ENCODE measurements around the gene C10orf90. TPM values are rescaled to one million over a fixed set of nuclear protein-coding genes. Genes with fewer than 3 reads are reported as not detected.

The C10orf90 gene
- total and polyA plus RNA-seq, 4 donors = not detected

GRCh38 chr10:126430512-126430911, 240.0 kb downstream of the C10orf90 start:
- DNase-seq (no peak), ATAC-seq (ENCODE audit: insufficient read depth, low FRiP score) (no peak)
- WGBS, 2 donors = 82 to 91% methylated on average over 2 of the region's 2 CpGs
- H3K9ac ChIP-seq (ENCODE audit: insufficient read depth in 1 of 2, low read length in 2 of 2) = no peak overlapping the region
- H3K36me3 ChIP-seq (ENCODE audit: control insufficient read depth in 4 of 4, insufficient read depth in 4 of 4, low read length in 4 of 4) = no peaks in the 10 kb centered on the region
- no peak overlapping the region for H3K4me3 ChIP-seq
- no peaks in the 10 kb centered on the region for H3K9me3 ChIP-seq (ENCODE audit: control insufficient read depth in 4 of 4, insufficient read depth in 3 of 4, low read length in 3 of 4)
- H3K27me3 ChIP-seq (ENCODE audit: control insufficient read depth in 3 of 3, insufficient read depth in 3 of 3, low read length in 2 of 3) = peaks cover 0 to 2% (median 0%) of the 10 kb centered on the region in 3 donors
- no peak overlapping the region for H3K27ac ChIP-seq (ENCODE audit: low read depth in 1 of 2, low read length in 1 of 2)
- TF ChIP-seq CTCF (IDR thresholded peaks at IDR 0.05; ENCODE audit: control extremely low read depth, extremely low read depth) = no peak
- no peaks in the 10 kb centered on the region for H3K4me1 ChIP-seq (ENCODE audit: control insufficient read depth in 5 of 5, insufficient read depth in 5 of 5, low read length in 5 of 5)

- Histone ChIP-seq H3K36me3 (ENCODE audit: control insufficient read depth in 4 of 4, insufficient read depth in 4 of 4, low read length in 4 of 4) (no peaks in the 10 kb centered on the region), H3K9me3 (ENCODE audit: control insufficient read depth in 4 of 4, insufficient read depth in 3 of 4, low read length in 3 of 4) (peaks cover 0 to 4% (median 0%) of the 10 kb centered on the region in 4 donors), H3K27ac (ENCODE audit: low read depth in 1 of 2, low read length in 1 of 2) (no peak overlapping the region), H3K4me1 (ENCODE audit: control insufficient read depth in 5 of 5, insufficient read depth in 5 of 5, low read length in 5 of 5) (no peaks in the 10 kb centered on the region), H3K9ac (ENCODE audit: insufficient read depth in 1 of 2, low read length in 2 of 2) (no peak overlapping the region), H3K4me3 (no peak overlapping the region), H3K27me3 (ENCODE audit: control insufficient read depth in 3 of 3, insufficient read depth in 3 of 3, low read length in 2 of 3) (peaks cover 0 to 2% (median 0%) of the 10 kb centered on the region in 3 donors)
- no peak for ATAC-seq (ENCODE audit: insufficient read depth, low FRiP score)
- TF ChIP-seq CTCF (IDR thresholded peaks at IDR 0.05; ENCODE audit: control extremely low read depth, extremely low read depth) = no peak
- WGBS, 2 donors = 85 to 96% methylated on average over 4 of the region's 4 CpGs
- no peak for DNase-seq
Measured at GRCh38 chr10:126429275-126429674, 241.2 kb downstream of the C10orf90 start.

- no peak for TF ChIP-seq CTCF (IDR thresholded peaks at IDR 0.05; ENCODE audit: control extremely low read depth, extremely low read depth)
- H3K4me1 ChIP-seq (ENCODE audit: control insufficient read depth in 5 of 5, insufficient read depth in 5 of 5, low read length in 5 of 5) = no peaks in the 10 kb centered on the region
- no peak overlapping the region for H3K9ac ChIP-seq (ENCODE audit: insufficient read depth in 1 of 2, low read length in 2 of 2)
- no peak overlapping the region for H3K4me3 ChIP-seq
- H3K9me3 ChIP-seq (ENCODE audit: control insufficient read depth in 4 of 4, insufficient read depth in 3 of 4, low read length in 3 of 4) = peaks cover 0 to 12% (median 2%) of the 10 kb centered on the region in 4 donors
- no peaks in the 10 kb centered on the region for H3K27me3 ChIP-seq (ENCODE audit: control insufficient read depth in 3 of 3, insufficient read depth in 3 of 3, low read length in 2 of 3)
- WGBS, 2 donors = 35 to 54% methylated on average over 8 of the region's 8 CpGs
- no peak overlapping the region for H3K27ac ChIP-seq (ENCODE audit: low read depth in 1 of 2, low read length in 1 of 2)
- H3K36me3 ChIP-seq (ENCODE audit: control insufficient read depth in 4 of 4, insufficient read depth in 4 of 4, low read length in 4 of 4) = no peaks in the 10 kb centered on the region
- DNase-seq = no peak
- ATAC-seq (ENCODE audit: insufficient read depth, low FRiP score) = no peak
Measured at GRCh38 chr10:126425489-126426065, 244.9 kb downstream of the C10orf90 start.

GRCh38 chr10:126425032-126425431, 245.5 kb downstream of the C10orf90 start:
- ATAC-seq (ENCODE audit: insufficient read depth, low FRiP score) = no peak
- no peak overlapping the region for H3K27ac ChIP-seq (ENCODE audit: low read depth in 1 of 2, low read length in 1 of 2)

More at GRCh38 chr10:126425032-126425431, 245.5 kb downstream of the C10orf90 start:
- WGBS, 2 donors = 86 to 88% methylated on average over 5 of the region's 5 CpGs
- no peaks in the 10 kb centered on the region for H3K36me3 ChIP-seq (ENCODE audit: control insufficient read depth in 4 of 4, insufficient read depth in 4 of 4, low read length in 4 of 4)
- no peak for DNase-seq
- no peak overlapping the region for H3K9ac ChIP-seq (ENCODE audit: insufficient read depth in 1 of 2, low read length in 2 of 2)
- no peak for TF ChIP-seq CTCF (IDR thresholded peaks at IDR 0.05; ENCODE audit: control extremely low read depth, extremely low read depth)
- H3K4me3 ChIP-seq = no peak overlapping the region
- no peaks in the 10 kb centered on the region for H3K27me3 ChIP-seq (ENCODE audit: control insufficient read depth in 3 of 3, insufficient read depth in 3 of 3, low read length in 2 of 3)
- H3K4me1 ChIP-seq (ENCODE audit: control insufficient read depth in 5 of 5, insufficient read depth in 5 of 5, low read length in 5 of 5) = no peaks in the 10 kb centered on the region
- peaks cover 0 to 12% (median 2%) of the 10 kb centered on the region in 4 donors for H3K9me3 ChIP-seq (ENCODE audit: control insufficient read depth in 4 of 4, insufficient read depth in 3 of 4, low read length in 3 of 4)

Measured in lung (tissue), 12 donors.